ENCODE measurements around the gene FRMD4A.

Gene FRMD4A

GRCh38 chr10:13604357-13605040 lies 726.2 kb downstream of the FRMD4A start:
- no peak for DNase-seq (ENCODE audit: low spot score)

GRCh38 chr10:13597909-13598308 lies 732.8 kb downstream of the FRMD4A start:
- DNase-seq (ENCODE audit: low spot score), result no peak

GRCh38 chr10:13594641-13595040 lies 736.1 kb downstream of the FRMD4A start:
- DNase-seq (ENCODE audit: low spot score), result no peak

Data from HuH-7 (cell line).